CD14-positive monocyte (primary cell): ENCODE data around the gene LYPD4. TPM values are rescaled to one million over a fixed set of nuclear protein-coding genes. Genes with fewer than 3 reads are reported as not detected.

ENCODE experiments used
- DNase-seq, 3 donors: peaks; one replicate each; pipeline ENCODE4 v3.0.0-alpha.2; 2011 to 2022
- H2AFZ ChIP-seq: 2 replicates; pipeline ENCODE4 v1.6.0; 2012; ENCODE audit warnings: mild to moderate bottlenecking, low read depth, low read length, inconsistent platforms; ENCODE audit not compliant: insufficient read depth, poor library complexity, severe bottlenecking
- H3K27ac ChIP-seq, 2 donors: 1 replicate in 1 of 2; 2 replicates in 1 of 2; pipeline ENCODE4 v1.5.1; 2012 to 2013; ENCODE audit warnings: low read length in 2 of 2, control low read depth in 1 of 2, inconsistent platforms in 1 of 2, low read depth in 1 of 2, mild to moderate bottlenecking in 1 of 2
- H3K27me3 ChIP-seq, 2 donors: one replicate each; pipeline versions ENCODE4 v1.6.0 to v1.6.1; 2011 to 2013; ENCODE audit warnings: low read length in 2 of 2; ENCODE audit not compliant: control insufficient read depth in 2 of 2, insufficient read depth in 2 of 2
- H3K36me3 ChIP-seq, 2 donors: replicated peaks in 1 of 2; 1 replicate in 1 of 2; 2 replicates in 1 of 2; pipeline versions ENCODE4 v1.5.1 to v1.6.1; 2012 to 2013; ENCODE audit warnings: low read length in 2 of 2, control low read depth in 1 of 2, inconsistent platforms in 1 of 2, mild to moderate bottlenecking in 1 of 2; ENCODE audit not compliant: insufficient read depth in 2 of 2, control insufficient read depth in 1 of 2
- H3K4me1 ChIP-seq, 2 donors: 1 replicate in 1 of 2; 2 replicates in 1 of 2; pipeline versions ENCODE4 v1.5.1 to v1.6.1; 2012 to 2013; ENCODE audit warnings: low read length in 2 of 2, control low read depth in 1 of 2, inconsistent platforms in 1 of 2, mild to moderate bottlenecking in 1 of 2, moderate library complexity in 1 of 2; ENCODE audit not compliant: insufficient read depth in 2 of 2, control insufficient read depth in 1 of 2
- H3K4me2 ChIP-seq: replicated peaks from 2 replicates; pipeline ENCODE3; 2012; ENCODE audit warnings: low read length, moderate library complexity, mild to moderate bottlenecking; ENCODE audit not compliant: poor library complexity, severe bottlenecking; ENCODE audit errors: extremely low read depth
- H3K4me3 ChIP-seq, 3 experiments: fragments of 200-600 bp in 1 of 3; sonication (generic) in 1 of 3; replicated peaks in 1 of 3; 1 replicate in 2 of 3; 2 replicates in 1 of 3; pipeline ENCODE4 v1.5.1; 2011 to 2013; ENCODE audit warnings: low read length in 3 of 3, mild to moderate bottlenecking in 3 of 3, control low read depth in 2 of 3, low read depth in 2 of 3, inconsistent platforms in 1 of 3, moderate library complexity in 1 of 3
- H3K79me2 ChIP-seq: 2 replicates; pipeline ENCODE4 v1.6.0; 2012; ENCODE audit warnings: mild to moderate bottlenecking, control low read depth, inconsistent platforms, low read length, moderate library complexity; ENCODE audit not compliant: insufficient read depth
- H3K9ac ChIP-seq: 2 replicates; pipeline ENCODE4 v1.6.0; 2017; ENCODE audit warnings: low read length, mild to moderate bottlenecking; ENCODE audit not compliant: insufficient read depth, poor library complexity, severe bottlenecking
- H3K9me3 ChIP-seq, 2 donors: replicated peaks in 1 of 2; 1 replicate in 1 of 2; 2 replicates in 1 of 2; pipeline versions ENCODE4 v1.5.1 to v1.6.1; 2012 to 2013; ENCODE audit warnings: low read length in 2 of 2, control low read depth in 1 of 2; ENCODE audit not compliant: control insufficient read depth in 1 of 2, insufficient read depth in 1 of 2
- H4K20me1 ChIP-seq: 2 replicates; pipeline ENCODE4 v1.6.0; 2012; ENCODE audit warnings: mild to moderate bottlenecking, low read length, control low read depth, moderate library complexity; ENCODE audit not compliant: insufficient read depth
- H3K27ac Mint-ChIP-seq, 7 donors: one replicate each; pipeline ENCODE4 v1.8.0; 2020; ENCODE audit warnings: mild to moderate bottlenecking in 7 of 7, mixed read lengths in 7 of 7, moderate library complexity in 6 of 7, inconsistent platforms in 2 of 7
- H3K27me3 Mint-ChIP-seq, 3 donors: one replicate each; pipeline ENCODE4 v1.8.0; 2021 to 2022; ENCODE audit warnings: low read depth in 3 of 3, mild to moderate bottlenecking in 3 of 3, mixed read lengths in 3 of 3, moderate library complexity in 3 of 3, inconsistent platforms in 1 of 3
- H3K36me3 Mint-ChIP-seq, 2 donors: one replicate each; pipeline ENCODE4 v1.8.0; 2020; ENCODE audit warnings: mixed read lengths in 2 of 2, inconsistent platforms in 1 of 2, mild to moderate bottlenecking in 1 of 2
- H3K4me1 Mint-ChIP-seq: one replicate; pipeline ENCODE4 v1.8.0; 2020; ENCODE audit warnings: mild to moderate bottlenecking, mixed read lengths
- H3K4me3 Mint-ChIP-seq, 2 donors: one replicate each; pipeline ENCODE4 v1.8.0; 2020; ENCODE audit warnings: mild to moderate bottlenecking in 2 of 2, mixed read lengths in 2 of 2, moderate library complexity in 1 of 2
- H3K9me3 Mint-ChIP-seq, 7 donors: one replicate each; pipeline ENCODE4 v1.8.0; 2020 to 2022; ENCODE audit warnings: mixed read lengths in 7 of 7, mild to moderate bottlenecking in 6 of 7, moderate library complexity in 6 of 7, inconsistent platforms in 2 of 7
- WGBS: methylation state at CpG from one replicate; pipeline ENCODE4 v1.1.5; 2013; ENCODE audit warnings: missing lambda C conversion rate; ENCODE audit not compliant: insufficient coverage; 5-methylcytosine and 5-hydroxymethylcytosine counted together
- intact Hi-C, 2 donors: fragments of 100-400 bp; cut with micrococcal nuclease; formaldehyde crosslinking; loops; one replicate each; pipeline versions ENCODE4 v1.15.0 to v1.15.1; 2023
- polyA plus RNA-seq, 3 donors: library from polyadenylated mRNA; depleted of rRNA in 1 of 3; unstranded in 2 of 3; stranded (reverse) in 1 of 3; fragments of 300-500 nt in 2 of 3; fragments of >200 nt in 1 of 3; fragmentation: Illumina TruSeq in 2 of 3; gene quantifications; 1 replicate in 2 of 3; 2 replicates in 1 of 3; pipeline ENCODE4 v1.2.3, GENCODE V29; 2012 to 2021
- TF ChIP-seq, protein P1 (sequence below): fragments of 200-600 bp; IDR thresholded peaks from one replicate; pipeline ENCODE4 v1.8.0; 2022; ENCODE audit warnings: antibody characterized with exemption, mild to moderate bottlenecking

The LYPD4 gene
- polyA plus RNA-seq, 3 donors = not detected

DNA sequence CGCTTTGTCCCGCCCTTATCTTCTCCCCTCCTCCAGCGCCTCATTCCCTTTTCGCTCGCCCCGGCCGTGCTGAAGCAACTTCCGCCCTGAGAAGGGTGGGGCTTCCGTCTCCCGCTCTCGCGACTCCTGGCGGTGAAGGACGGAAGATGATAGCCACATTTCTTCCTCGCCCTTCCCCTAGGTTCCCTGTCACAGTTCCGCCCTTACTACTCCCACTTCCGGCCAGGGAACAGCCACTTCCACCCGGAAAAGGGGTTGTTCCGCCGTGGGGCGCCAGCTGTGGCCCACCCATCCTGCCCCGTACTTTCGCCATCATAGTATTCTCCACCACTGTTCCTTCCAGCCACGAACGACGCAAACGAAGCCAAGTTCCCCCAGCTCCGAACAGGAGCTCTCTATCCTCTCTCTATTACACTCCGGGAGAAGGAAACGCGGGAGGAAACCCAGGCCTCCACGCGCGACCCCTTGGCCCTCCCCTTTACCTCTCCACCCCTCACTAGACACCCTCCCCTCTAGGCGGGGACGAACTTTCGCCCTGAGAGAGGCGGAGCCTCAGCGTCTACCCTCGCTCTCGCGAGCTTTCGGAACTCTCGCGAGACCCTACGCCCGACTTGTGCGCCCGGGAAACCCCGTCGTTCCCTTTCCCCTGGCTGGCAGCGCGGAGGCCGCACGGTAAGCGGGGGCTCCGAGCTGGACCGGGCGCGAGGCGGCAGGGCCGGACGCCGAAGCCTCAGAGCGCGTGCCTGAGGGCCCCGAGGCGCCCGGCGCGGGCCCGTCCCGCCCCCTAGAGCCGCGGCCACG lies 15.3 kb upstream of the LYPD4 start, which contains the start of gene RPS19:
Gene RPS19, plus strand, starts transcription at position 638 of the 801 bp plus-strand sequence. CDS start 520 bp downstream, outside the sequence.
- no peaks in the 10 kb centered on the region for H3K9me3 ChIP-seq
- Mint-ChIP-seq H3K36me3 (peaks cover 31 to 39% of the 10 kb centered on the region in 2 donors), H3K9me3 (no peaks in the 10 kb centered on the region), H3K27me3 (peaks cover 0 to 3% (median 2%) of the 10 kb centered on the region in 3 donors), H3K27ac (peak within 1 kb of the TSS; percentile 99 to 100 (median 100)), H3K4me1 (peaks cover 45% of the 10 kb centered on the region), H3K4me3 (peak within 1 kb of the TSS; percentile 92 to 100)
- under 1% methylated on average over 75 of the region's 76 CpGs for WGBS
- peaks cover 35 to 43% of the 10 kb centered on the region in 2 donors for H3K4me1 ChIP-seq
- H4K20me1 ChIP-seq = peaks cover 45% of the 10 kb centered on the region
- TF ChIP-seq, protein P1, sequence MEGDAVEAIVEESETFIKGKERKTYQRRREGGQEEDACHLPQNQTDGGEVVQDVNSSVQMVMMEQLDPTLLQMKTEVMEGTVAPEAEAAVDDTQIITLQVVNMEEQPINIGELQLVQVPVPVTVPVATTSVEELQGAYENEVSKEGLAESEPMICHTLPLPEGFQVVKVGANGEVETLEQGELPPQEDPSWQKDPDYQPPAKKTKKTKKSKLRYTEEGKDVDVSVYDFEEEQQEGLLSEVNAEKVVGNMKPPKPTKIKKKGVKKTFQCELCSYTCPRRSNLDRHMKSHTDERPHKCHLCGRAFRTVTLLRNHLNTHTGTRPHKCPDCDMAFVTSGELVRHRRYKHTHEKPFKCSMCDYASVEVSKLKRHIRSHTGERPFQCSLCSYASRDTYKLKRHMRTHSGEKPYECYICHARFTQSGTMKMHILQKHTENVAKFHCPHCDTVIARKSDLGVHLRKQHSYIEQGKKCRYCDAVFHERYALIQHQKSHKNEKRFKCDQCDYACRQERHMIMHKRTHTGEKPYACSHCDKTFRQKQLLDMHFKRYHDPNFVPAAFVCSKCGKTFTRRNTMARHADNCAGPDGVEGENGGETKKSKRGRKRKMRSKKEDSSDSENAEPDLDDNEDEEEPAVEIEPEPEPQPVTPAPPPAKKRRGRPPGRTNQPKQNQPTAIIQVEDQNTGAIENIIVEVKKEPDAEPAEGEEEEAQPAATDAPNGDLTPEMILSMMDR = peak; percentile 87
- H3K27me3 ChIP-seq = no peaks in the 10 kb centered on the region
- peak within 1 kb of the TSS; percentile 88 for H2AFZ ChIP-seq
- peak within 1 kb of the TSS; percentile 86 to 90 for H3K27ac ChIP-seq
- peaks cover 34 to 39% of the 10 kb centered on the region in 2 donors for H3K36me3 ChIP-seq
- H3K9ac ChIP-seq = peak within 1 kb of the TSS; percentile 90
- H3K79me2 ChIP-seq = peaks cover 51% of the 10 kb centered on the region
- intact Hi-C loops = loop anchor here (2.0 to 5.0 kb wide), 2 partner anchors 23 to 97 kb away; partner anchors contain the start of genes ARHGEF1 (in 2 of the 2) and RABAC1 (in 2 of the 2)
- DNase-seq = peak; percentile 96 to 99 (median 98)
- peak within 1 kb of the TSS; percentile 98 for H3K4me2 ChIP-seq
- peak within 1 kb of the TSS; percentile 59 to 95 (median 68) for H3K4me3 ChIP-seq

DNA sequence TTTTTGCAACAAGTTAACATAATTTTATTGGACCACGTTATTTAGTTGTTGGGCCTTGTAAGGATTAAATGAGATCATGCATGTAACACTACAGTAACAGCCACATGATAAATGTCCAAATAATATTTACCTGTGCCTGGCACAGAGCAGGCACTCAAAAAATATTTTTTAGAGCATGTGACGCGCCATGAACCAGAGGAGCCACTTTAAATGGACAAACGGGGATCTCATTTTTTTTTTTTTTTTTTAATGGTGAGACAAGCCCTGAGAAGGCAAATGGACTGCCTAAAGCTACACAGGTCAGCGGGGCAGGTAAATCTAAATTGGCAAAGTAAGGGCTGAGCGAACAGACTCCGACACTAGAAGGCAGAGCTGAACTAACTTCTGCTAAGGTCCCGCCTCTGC lies 14.7 kb upstream of the LYPD4 start:
- Histone ChIP-seq H3K4me3 (peak overlapping the region in 2 of 3 experiments; percentile 59 to 95), H3K27me3 (no peaks in the 10 kb centered on the region), H2AFZ (peak overlapping the region; percentile 88), H4K20me1 (peaks cover 39% of the 10 kb centered on the region), H3K27ac (peak overlapping the region; percentile 86 to 90), H3K9me3 (no peaks in the 10 kb centered on the region), H3K9ac (no peak overlapping the region), H3K36me3 (peaks cover 28 to 33% of the 10 kb centered on the region in 2 donors), H3K4me2 (peak overlapping the region; percentile 98), H3K4me1 (peaks cover 35 to 43% of the 10 kb centered on the region in 2 donors), H3K79me2 (peaks cover 45% of the 10 kb centered on the region)
- no peak for DNase-seq
- peak overlapping the region; percentile 35 to 100 (median 99) for H3K27ac Mint-ChIP-seq
- TF ChIP-seq, protein P1 = no peak
- no peaks in the 10 kb centered on the region for H3K9me3 Mint-ChIP-seq
- peak overlapping the region; percentile 92 to 100 for H3K4me3 Mint-ChIP-seq
- WGBS = 2% methylated on average over 6 of the region's 8 CpGs
- peaks cover 25 to 33% of the 10 kb centered on the region in 2 donors for H3K36me3 Mint-ChIP-seq
- intact Hi-C loops = no loop called here
- peaks cover 43% of the 10 kb centered on the region for H3K4me1 Mint-ChIP-seq
- H3K27me3 Mint-ChIP-seq = peaks cover 0 to 5% (median 3%) of the 10 kb centered on the region in 3 donors
